GM23338 (cell line): ENCODE results near the gene UVSSA.

Experiments used
- CREB1 ChIP-seq: fragments of 250-450 bp; sonication (Bioruptor Pico); IDR thresholded peaks from 2 replicates; pipeline ENCODE4 v1.5.0; 2020; ENCODE audit warnings: low read depth, mild to moderate bottlenecking, moderate library complexity
- CTCF ChIP-seq, 2 experiments: fragments of 200-600 bp in 1 of 2; sonication (generic) in 1 of 2; conservative IDR thresholded peaks; 2 replicates each; pipeline versions ENCODE4 v1.5.1 to v1.6.1; 2016 to 2017; ENCODE audit warnings: antibody characterized with exemption in 2 of 2, low read depth in 2 of 2, mild to moderate bottlenecking in 2 of 2, moderate library complexity in 1 of 2
- EZH2 ChIP-seq: fragments of 200-600 bp; sonication (generic); IDR thresholded peaks from one replicate; pipeline ENCODE4 v1.8.0; 2017; ENCODE audit warnings: antibody characterized with exemption, mild to moderate bottlenecking, low read depth; ENCODE audit not compliant: unreplicated experiment
- EZH2phosphoT487 ChIP-seq: fragments of 200-600 bp; sonication (generic); IDR thresholded peaks from one replicate; pipeline ENCODE4 v1.8.1; 2018; ENCODE audit warnings: antibody characterized with exemption; ENCODE audit not compliant: unreplicated experiment
- JUNB ChIP-seq: IDR thresholded peaks from one replicate; pipeline ENCODE4 v1.6.1; 2016; ENCODE audit warnings: antibody characterized with exemption; ENCODE audit not compliant: unreplicated experiment
- NANOG ChIP-seq: IDR thresholded peaks from 2 replicates; pipeline ENCODE4 v1.6.1; 2016; ENCODE audit warnings: antibody characterized with exemption, borderline replicate concordance
- POLR2AphosphoS5 ChIP-seq: IDR thresholded peaks from 2 replicates; pipeline ENCODE4 v1.6.1; 2016; ENCODE audit warnings: antibody characterized with exemption, low read depth
- REST ChIP-seq: IDR thresholded peaks from one replicate; pipeline ENCODE4 v1.6.1; 2018; ENCODE audit warnings: antibody characterized with exemption; ENCODE audit not compliant: unreplicated experiment
- ZNF331 ChIP-seq: fragments of 250-450 bp; sonication (Bioruptor Pico); IDR thresholded peaks from 2 replicates; pipeline ENCODE4 v1.5.0; 2020; ENCODE audit warnings: low read depth, mild to moderate bottlenecking, moderate library complexity

- TF ChIP-seq CTCF (conservative IDR thresholded peaks at IDR 0.05; ENCODE audit: low read depth in 2 of 2) (peak in 1 of 2 experiments; percentile 52; a peak in 1 of 4 replicates), EZH2 (no peak), EZH2phosphoT487 (no peak), POLR2AphosphoS5 (no peak), NANOG (no peak), ZNF331 (CRISPR knock-in tag) (no peak), REST (no peak), JUNB (no peak), CREB1 (CRISPR knock-in tag) (no peak)
These were observed 21.5 kb downstream of the UVSSA start for GRCh38 chr4:1368421-1369090.
